ENCODE measurements around the gene MGMT.

The MGMT gene

GRCh38 chr10:129621693-129622092 lies 154.7 kb downstream of the MGMT start:
- H3K9me3 ChIP-seq (ENCODE audit: insufficient read depth, low read length), result no peaks in the 10 kb centered on the region
- H3K4me3 ChIP-seq (ENCODE audit: insufficient read length, low read depth), result no peak overlapping the region
- H3K36me3 ChIP-seq (ENCODE audit: insufficient read depth, insufficient read length, low read length), result no peaks in the 10 kb centered on the region
- H3K9ac ChIP-seq (ENCODE audit: insufficient read length, low read depth), result no peak overlapping the region
- no peak for DNase-seq (ENCODE audit: low read depth, low spot score)
- no peaks in the 10 kb centered on the region for H3K27me3 ChIP-seq (ENCODE audit: insufficient read depth, insufficient read length)
- TF ChIP-seq SUZ12 (IDR thresholded peaks at IDR 0.05; ENCODE audit: extremely low read depth, insufficient read depth, insufficient read length), result no peak
- no peaks in the 10 kb centered on the region for H3K4me1 ChIP-seq (ENCODE audit: insufficient read depth, insufficient read length)

GRCh38 chr10:129622291-129622690 lies 155.2 kb downstream of the MGMT start:
- Histone ChIP-seq H3K27me3 (ENCODE audit: insufficient read depth, insufficient read length) (no peaks in the 10 kb centered on the region), H3K4me1 (ENCODE audit: insufficient read depth, insufficient read length) (no peaks in the 10 kb centered on the region), H3K36me3 (ENCODE audit: insufficient read depth, insufficient read length, low read length) (no peaks in the 10 kb centered on the region), H3K9me3 (ENCODE audit: insufficient read depth, low read length) (no peaks in the 10 kb centered on the region), H3K9ac (ENCODE audit: insufficient read length, low read depth) (no peak overlapping the region), H3K4me3 (ENCODE audit: insufficient read length, low read depth) (no peak overlapping the region)
- no peak for DNase-seq (ENCODE audit: low read depth, low spot score)
- TF ChIP-seq SUZ12 (IDR thresholded peaks at IDR 0.05; ENCODE audit: extremely low read depth, insufficient read depth, insufficient read length) (no peak), YY1 (IDR thresholded peaks at IDR 0.05; ENCODE audit: insufficient read depth, insufficient read length) (no peak), ZNF274 (IDR thresholded peaks at IDR 0.05; ENCODE audit: low read depth, low read length) (no peak)

- no peak for TF ChIP-seq YY1 (IDR thresholded peaks at IDR 0.05; ENCODE audit: insufficient read depth, insufficient read length)
- TF ChIP-seq SUZ12 (IDR thresholded peaks at IDR 0.05; ENCODE audit: extremely low read depth, insufficient read depth, insufficient read length), result no peak
- no peak for TF ChIP-seq ZNF274 (IDR thresholded peaks at IDR 0.05; ENCODE audit: low read depth, low read length)
- Histone ChIP-seq H3K9ac (ENCODE audit: insufficient read length, low read depth) (no peak overlapping the region), H3K9me3 (ENCODE audit: insufficient read depth, low read length) (no peaks in the 10 kb centered on the region), H3K27me3 (ENCODE audit: insufficient read depth, insufficient read length) (no peaks in the 10 kb centered on the region), H3K36me3 (ENCODE audit: insufficient read depth, insufficient read length, low read length) (no peaks in the 10 kb centered on the region), H3K4me3 (ENCODE audit: insufficient read length, low read depth) (no peak overlapping the region), H3K4me1 (ENCODE audit: insufficient read depth, insufficient read length) (no peaks in the 10 kb centered on the region)
- no peak for DNase-seq (ENCODE audit: low read depth, low spot score)
Measured at GRCh38 chr10:129622736-129623135, 155.7 kb downstream of the MGMT start.

GRCh38 chr10:129624526-129624925 lies 157.5 kb downstream of the MGMT start:
- no peaks in the 10 kb centered on the region for H3K36me3 ChIP-seq (ENCODE audit: insufficient read depth, insufficient read length, low read length)
- no peaks in the 10 kb centered on the region for H3K9me3 ChIP-seq (ENCODE audit: insufficient read depth, low read length)
- DNase-seq (ENCODE audit: low read depth, low spot score), result no peak
- no peaks in the 10 kb centered on the region for H3K4me1 ChIP-seq (ENCODE audit: insufficient read depth, insufficient read length)
- no peak overlapping the region for H3K4me3 ChIP-seq (ENCODE audit: insufficient read length, low read depth)
- TF ChIP-seq SUZ12 (IDR thresholded peaks at IDR 0.05; ENCODE audit: extremely low read depth, insufficient read depth, insufficient read length) (no peak), ZNF274 (IDR thresholded peaks at IDR 0.05; ENCODE audit: low read depth, low read length) (no peak), YY1 (IDR thresholded peaks at IDR 0.05; ENCODE audit: insufficient read depth, insufficient read length) (no peak)
- H3K9ac ChIP-seq (ENCODE audit: insufficient read length, low read depth), result no peak overlapping the region
- no peaks in the 10 kb centered on the region for H3K27me3 ChIP-seq (ENCODE audit: insufficient read depth, insufficient read length)

GRCh38 chr10:129626309-129626708 lies 159.3 kb downstream of the MGMT start:
- Histone ChIP-seq H3K9ac (ENCODE audit: insufficient read length, low read depth) (no peak overlapping the region), H3K9me3 (ENCODE audit: insufficient read depth, low read length) (no peaks in the 10 kb centered on the region), H3K4me3 (ENCODE audit: insufficient read length, low read depth) (no peak overlapping the region), H3K4me1 (ENCODE audit: insufficient read depth, insufficient read length) (no peaks in the 10 kb centered on the region), H3K36me3 (ENCODE audit: insufficient read depth, insufficient read length, low read length) (no peaks in the 10 kb centered on the region), H3K27me3 (ENCODE audit: insufficient read depth, insufficient read length) (no peaks in the 10 kb centered on the region)
- no peak for DNase-seq (ENCODE audit: low read depth, low spot score)
- no peak for TF ChIP-seq ZNF274 (IDR thresholded peaks at IDR 0.05; ENCODE audit: low read depth, low read length)
- TF ChIP-seq YY1 (IDR thresholded peaks at IDR 0.05; ENCODE audit: insufficient read depth, insufficient read length), result no peak
- no peak for TF ChIP-seq SUZ12 (IDR thresholded peaks at IDR 0.05; ENCODE audit: extremely low read depth, insufficient read depth, insufficient read length)

- no peak overlapping the region for H3K4me3 ChIP-seq (ENCODE audit: insufficient read length, low read depth)
- DNase-seq (ENCODE audit: low read depth, low spot score), result no peak
- H3K36me3 ChIP-seq (ENCODE audit: insufficient read depth, insufficient read length, low read length), result no peaks in the 10 kb centered on the region
- no peaks in the 10 kb centered on the region for H3K9me3 ChIP-seq (ENCODE audit: insufficient read depth, low read length)
- no peaks in the 10 kb centered on the region for H3K4me1 ChIP-seq (ENCODE audit: insufficient read depth, insufficient read length)
- TF ChIP-seq ZNF274 (IDR thresholded peaks at IDR 0.05; ENCODE audit: low read depth, low read length) (no peak), YY1 (IDR thresholded peaks at IDR 0.05; ENCODE audit: insufficient read depth, insufficient read length) (no peak), SUZ12 (IDR thresholded peaks at IDR 0.05; ENCODE audit: extremely low read depth, insufficient read depth, insufficient read length) (no peak)
- no peak overlapping the region for H3K9ac ChIP-seq (ENCODE audit: insufficient read length, low read depth)
- no peaks in the 10 kb centered on the region for H3K27me3 ChIP-seq (ENCODE audit: insufficient read depth, insufficient read length)
Measured at GRCh38 chr10:129626796-129627435, 159.9 kb downstream of the MGMT start.

GRCh38 chr10:129627442-129627841 lies 160.4 kb downstream of the MGMT start:
- H3K36me3 ChIP-seq (ENCODE audit: insufficient read depth, insufficient read length, low read length), result no peaks in the 10 kb centered on the region
- no peaks in the 10 kb centered on the region for H3K27me3 ChIP-seq (ENCODE audit: insufficient read depth, insufficient read length)
- no peak overlapping the region for H3K9ac ChIP-seq (ENCODE audit: insufficient read length, low read depth)
- H3K9me3 ChIP-seq (ENCODE audit: insufficient read depth, low read length), result no peaks in the 10 kb centered on the region
- DNase-seq (ENCODE audit: low read depth, low spot score), result no peak
- no peak for TF ChIP-seq SUZ12 (IDR thresholded peaks at IDR 0.05; ENCODE audit: extremely low read depth, insufficient read depth, insufficient read length)
- TF ChIP-seq ZNF274 (IDR thresholded peaks at IDR 0.05; ENCODE audit: low read depth, low read length), result no peak
- TF ChIP-seq YY1 (IDR thresholded peaks at IDR 0.05; ENCODE audit: insufficient read depth, insufficient read length), result no peak
- no peak overlapping the region for H3K4me3 ChIP-seq (ENCODE audit: insufficient read length, low read depth)
- H3K4me1 ChIP-seq (ENCODE audit: insufficient read depth, insufficient read length), result no peaks in the 10 kb centered on the region
